ENCODE results near the gene TP63. TPM values are rescaled to one million over a fixed set of nuclear protein-coding genes. Genes with fewer than 3 reads are reported as not detected.

TP63 gene
- total and polyA plus RNA-seq, 2 experiments from 2014 or later = not detected

DNA sequence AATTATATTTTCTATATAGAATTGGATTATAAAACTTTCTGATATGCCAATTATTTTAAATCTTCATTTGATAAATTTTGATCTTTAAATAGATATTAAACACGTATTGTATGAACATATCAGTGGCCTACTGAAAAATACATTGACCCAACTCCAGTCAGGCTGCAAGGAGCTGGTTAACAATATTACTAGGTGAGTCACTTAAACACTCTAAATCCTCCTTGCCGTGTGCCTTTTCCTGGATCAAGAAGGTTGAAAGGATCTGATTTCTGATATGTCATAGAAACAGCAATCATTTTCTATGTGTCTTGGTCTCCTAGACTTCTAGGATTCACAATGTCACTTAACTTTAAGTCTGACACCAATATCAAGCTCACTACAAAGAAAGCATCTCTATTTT is 123.2 kb downstream of the TP63 start:
- Histone ChIP-seq H3F3A (replicated peaks; ENCODE audit: low read depth) (no peaks in the 10 kb centered on the region), H3K4me3 (no peak overlapping the region), H3K9me2 (ENCODE audit: insufficient read depth) (no peaks in the 10 kb centered on the region), H3K79me2 (replicated peaks; ENCODE audit: insufficient read depth) (no peaks in the 10 kb centered on the region), H3K27ac (ENCODE audit: low read depth) (no peak overlapping the region), H3K36me3 (ENCODE audit: insufficient read depth) (no peaks in the 10 kb centered on the region), H4K20me1 (replicated peaks; ENCODE audit: insufficient read depth) (no peaks in the 10 kb centered on the region), H3K4me1 (ENCODE audit: insufficient read depth) (no peaks in the 10 kb centered on the region), H3K27me3 (ENCODE audit: insufficient read depth) (no peaks in the 10 kb centered on the region), H2AFZ (no peak overlapping the region), H3K4me2 (no peak overlapping the region)
- DNase-seq (ENCODE audit: low spot score) (no peak), ATAC-seq (no peak)
- peaks cover 2% of the 10 kb centered on the region; the same call in 2 of the 3 replicates for H3K36me3 Mint-ChIP-seq (ENCODE audit: low read depth)
- H3K9me3 Mint-ChIP-seq = peaks cover 2% of the 10 kb centered on the region; the same call in 2 of the 3 replicates
- no peak overlapping the region for H3K4me3 Mint-ChIP-seq
- H3K27ac Mint-ChIP-seq = no peak overlapping the region
- no peak for TF ChIP-seq EZH2phosphoT487 (IDR thresholded peaks at IDR 0.05; ENCODE audit: unreplicated experiment)
- TF ChIP-seq STAT1 (IDR thresholded peaks at IDR 0.05; ENCODE audit: unreplicated experiment) = no peak
- no peak for TF ChIP-seq ZNF114 (CRISPR knock-in tag; IDR thresholded peaks at IDR 0.05)
- TF ChIP-seq, protein P1, sequence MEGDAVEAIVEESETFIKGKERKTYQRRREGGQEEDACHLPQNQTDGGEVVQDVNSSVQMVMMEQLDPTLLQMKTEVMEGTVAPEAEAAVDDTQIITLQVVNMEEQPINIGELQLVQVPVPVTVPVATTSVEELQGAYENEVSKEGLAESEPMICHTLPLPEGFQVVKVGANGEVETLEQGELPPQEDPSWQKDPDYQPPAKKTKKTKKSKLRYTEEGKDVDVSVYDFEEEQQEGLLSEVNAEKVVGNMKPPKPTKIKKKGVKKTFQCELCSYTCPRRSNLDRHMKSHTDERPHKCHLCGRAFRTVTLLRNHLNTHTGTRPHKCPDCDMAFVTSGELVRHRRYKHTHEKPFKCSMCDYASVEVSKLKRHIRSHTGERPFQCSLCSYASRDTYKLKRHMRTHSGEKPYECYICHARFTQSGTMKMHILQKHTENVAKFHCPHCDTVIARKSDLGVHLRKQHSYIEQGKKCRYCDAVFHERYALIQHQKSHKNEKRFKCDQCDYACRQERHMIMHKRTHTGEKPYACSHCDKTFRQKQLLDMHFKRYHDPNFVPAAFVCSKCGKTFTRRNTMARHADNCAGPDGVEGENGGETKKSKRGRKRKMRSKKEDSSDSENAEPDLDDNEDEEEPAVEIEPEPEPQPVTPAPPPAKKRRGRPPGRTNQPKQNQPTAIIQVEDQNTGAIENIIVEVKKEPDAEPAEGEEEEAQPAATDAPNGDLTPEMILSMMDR (conservative IDR thresholded peaks at IDR 0.05; ENCODE audit: low read depth in 2 of 2) = no peak
- TF ChIP-seq ZNF331 (CRISPR knock-in tag; IDR thresholded peaks at IDR 0.05; ENCODE audit: low read depth) = no peak
- TF ChIP-seq REST (IDR thresholded peaks at IDR 0.05; ENCODE audit: unreplicated experiment) = no peak
- TF ChIP-seq JUNB (IDR thresholded peaks at IDR 0.05; ENCODE audit: unreplicated experiment) = no peak
- TF ChIP-seq EZH2 (IDR thresholded peaks at IDR 0.05; ENCODE audit: low read depth, unreplicated experiment) = no peak
- no peak for TF ChIP-seq CREB1 (CRISPR knock-in tag; IDR thresholded peaks at IDR 0.05; ENCODE audit: low read depth)
- no peak for TF ChIP-seq NANOG (IDR thresholded peaks at IDR 0.05; ENCODE audit: borderline replicate concordance)
- TF ChIP-seq ZNF462 (CRISPR knock-in tag; IDR thresholded peaks at IDR 0.05) = no peak
- no peak for TF ChIP-seq POLR2AphosphoS5 (IDR thresholded peaks at IDR 0.05; ENCODE audit: low read depth)
- no peaks in the 10 kb centered on the region for H3K4me1 Mint-ChIP-seq
- H3K27me3 Mint-ChIP-seq (ENCODE audit: insufficient read depth, low read depth, poor library complexity) = no peaks in the 10 kb centered on the region

Data from GM23338 (cell line).